Left ventricle myocardium superior (tissue), 1 donor: ENCODE measurements around the gene GLRX. TPM values are rescaled to one million over a fixed set of nuclear protein-coding genes. Genes with fewer than 3 reads are reported as not detected.
"Not testable (repeated sequence)": the region's sequence is repeated elsewhere in the genome, so short reads cannot be mapped to it uniquely, and the experiment has no call there.

Experiments
- ATAC-seq: fragments of 200-7000 bp; cut with Tn5 transposase; one replicate; pipeline ENCODE4 v1.9.1; 2020; ENCODE audit warnings: mild to moderate bottlenecking, moderate library complexity
- DNase-seq: peaks from one replicate; pipeline ENCODE4 v3.0.0-alpha.2; 2020
- intact Hi-C: fragments of 100-400 bp; cut with micrococcal nuclease; formaldehyde crosslinking; loops from one replicate; pipeline ENCODE4 v1.11.0; 2022
- long read RNA-seq: library from polyadenylated mRNA; unstranded; transcript quantifications from one replicate; pipeline ENCODE4 v2.0.0, GENCODE V29; 2021
- total RNA-seq: library from RNA; stranded (reverse); fragmentation: NEBNext Ultra II Directional; extraction: Animal tissue kit (Norgen Biotek cat#: 25700); gene quantifications from one replicate; pipeline ENCODE4 v1.2.1, GENCODE V29; 2021
- donor health status: DM: no; HTN: yes; CAD: no; lungs with severe emphysema.

GLRX gene
- total RNA-seq, result 106 TPM
- long read RNA-seq, transcript GLRX-204 (2 exons, 3,407 nt), result minor isoform, 6 of 115 reads
- long read RNA-seq, transcript GLRX-201 (3 exons, 1,211 nt), result major isoform, 104 of 115 reads
- long read RNA-seq, partial matches to known transcripts, result 1 of 115 reads
- long read RNA-seq, other reads (novel, unspliced or antisense), result 2 of 115 reads

GRCh38 chr5:95822542-95823181 lies at the start of gene GLRX:
TSS of gene GLRX (minus strand) at chr5:95822726. CDS start at chr5:95822662, 64 bp downstream.
- peak; percentile 80 for ATAC-seq
- intact Hi-C loops, result no loop called here
- DNase-seq, result peak; percentile 67

GRCh38 chr5:95871146-95871806 lies 48.8 kb upstream of the GLRX start:
- DNase-seq (no peak), ATAC-seq (no peak)
- intact Hi-C loops, result no loop called here

- ATAC-seq, result peak; percentile 44
- DNase-seq, result no peak
- intact Hi-C loops, result no loop called here
Measured at GRCh38 chr5:95870105-95870672, 47.7 kb upstream of the GLRX start.

- intact Hi-C loops, ATAC-seq, DNase-seq: not testable (repeated sequence)
Measured at GRCh38 chr5:95869173-95869855, 46.8 kb upstream of the GLRX start.

GRCh38 chr5:95868136-95868535 lies 45.6 kb upstream of the GLRX start:
- DNase-seq, result no peak
- no peak for ATAC-seq
- intact Hi-C loops, result no loop called here

GRCh38 chr5:95866435-95867040 lies 44.0 kb upstream of the GLRX start:
- no peak for ATAC-seq
- no peak for DNase-seq
- intact Hi-C loops, result no loop called here

GRCh38 chr5:95864944-95865504 lies 42.5 kb upstream of the GLRX start:
- intact Hi-C loops, result no loop called here
- ATAC-seq, result no peak
- DNase-seq, result no peak

GRCh38 chr5:95864456-95864855 lies 41.9 kb upstream of the GLRX start:
- ATAC-seq (no peak), DNase-seq (no peak)
- intact Hi-C loops, result no loop called here

- intact Hi-C loops, result no loop called here
- ATAC-seq (peak; percentile 34), DNase-seq (no peak)
Measured at GRCh38 chr5:95863383-95863757, 40.8 kb upstream of the GLRX start.

GRCh38 chr5:95862671-95863382 lies 40.3 kb upstream of the GLRX start:
- intact Hi-C loops, result no loop called here
- no peak for ATAC-seq

GRCh38 chr5:95861864-95862561 lies 39.5 kb upstream of the GLRX start:
- ATAC-seq (no peak), DNase-seq (no peak)
- intact Hi-C loops, result no loop called here

More at GRCh38 chr5:95862671-95863382, 40.3 kb upstream of the GLRX start:
- DNase-seq, result no peak

GRCh38 chr5:95861221-95861863 lies 38.8 kb upstream of the GLRX start:
- intact Hi-C loops, result no loop called here
- ATAC-seq (peak; percentile 9), DNase-seq (peak; percentile 60)

- no peak for DNase-seq
- ATAC-seq, result no peak
- intact Hi-C loops, result loop anchor here (5.0 to 10.0 kb wide), 2 partner anchors 95 to 478 kb away; no protein-coding TSS in a partner anchor
Measured at GRCh38 chr5:95859661-95860060, 37.1 kb upstream of the GLRX start.

GRCh38 chr5:95858661-95859595 lies 36.4 kb upstream of the GLRX start:
- ATAC-seq, result peak; percentile 73
- intact Hi-C loops, result loop anchor here (5.0 to 10.0 kb wide), 2 partner anchors 96 to 478 kb away; no protein-coding TSS in a partner anchor
- DNase-seq, result peak; percentile 92

- intact Hi-C loops, result loop anchor here (5.0 to 10.0 kb wide), 2 partner anchors 97 to 479 kb away; no protein-coding TSS in a partner anchor
- DNase-seq (peak; percentile 52), ATAC-seq (peak; percentile 53)
Measured at GRCh38 chr5:95858023-95858461, 35.5 kb upstream of the GLRX start.
